Activated gamma-delta T cell treated with Interleukin-2 at 50 U/mL for 16 hours (primary cell): ENCODE results near the gene C6orf52.

Source experiments
- DNase-seq: peaks from one replicate; pipeline ENCODE4 v3.0.0-alpha.2; 2020

The C6orf52 gene

DNA sequence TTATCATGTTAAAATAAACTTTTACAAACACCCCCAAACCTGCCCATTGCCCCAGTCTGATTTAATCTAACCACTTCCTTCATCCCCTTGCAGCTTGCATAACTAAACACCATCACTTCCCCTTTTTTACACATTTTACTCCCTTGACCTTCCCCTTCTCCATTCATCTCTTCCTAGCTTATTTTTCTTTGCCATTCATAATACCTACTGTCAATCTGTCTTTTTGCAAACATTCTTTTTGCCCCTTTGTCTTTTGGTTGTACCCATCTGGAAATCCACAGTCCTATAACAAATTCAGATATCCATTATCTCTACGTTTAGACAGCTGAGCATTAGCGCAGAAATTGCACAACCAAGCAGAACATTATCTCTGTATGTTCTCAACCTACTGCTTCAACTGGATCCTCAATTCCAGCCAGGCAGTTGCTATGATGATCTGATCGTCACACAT, 51.2 kb downstream of the C6orf52 start:
- DNase-seq, result no peak

DNA sequence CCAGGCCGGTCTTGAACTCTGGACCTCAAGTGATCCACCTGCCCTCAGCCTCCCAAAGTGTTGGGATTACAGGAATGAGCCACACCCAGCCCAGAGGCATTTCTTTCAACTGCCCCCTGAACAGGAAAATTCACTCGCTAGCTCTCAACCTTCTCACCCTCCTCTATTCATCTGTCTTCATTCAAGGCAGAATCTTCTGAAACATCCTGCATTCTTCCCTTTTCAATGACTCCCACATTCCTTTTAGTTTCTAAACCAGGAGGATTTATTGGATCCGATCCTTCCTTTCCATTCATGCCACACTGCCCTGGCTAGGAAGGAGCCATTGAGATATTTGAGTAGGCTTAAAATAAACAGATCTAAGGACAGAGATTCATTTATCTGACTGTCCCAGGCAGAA, 52.9 kb downstream of the C6orf52 start:
- no peak for DNase-seq

DNA sequence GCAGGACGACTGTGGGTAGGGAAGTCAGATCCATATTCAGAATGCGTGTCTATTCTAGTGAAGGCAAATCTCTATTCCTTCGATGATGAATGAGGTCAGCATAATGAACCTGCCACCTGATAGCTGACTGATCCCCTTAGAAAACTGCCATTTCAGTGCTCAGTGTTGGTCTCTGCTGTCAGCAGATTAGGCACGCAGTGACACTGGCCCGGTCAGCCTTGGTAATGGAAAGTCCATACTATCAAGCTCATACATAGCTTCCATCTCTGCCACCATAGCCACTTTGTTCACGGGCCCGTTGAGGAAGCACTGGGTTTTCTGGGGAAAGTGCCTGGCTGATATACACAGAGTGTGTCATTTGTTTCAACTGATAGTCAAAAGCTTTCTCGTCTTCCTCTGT, 54.0 kb downstream of the C6orf52 start:
- DNase-seq, result no peak

DNA sequence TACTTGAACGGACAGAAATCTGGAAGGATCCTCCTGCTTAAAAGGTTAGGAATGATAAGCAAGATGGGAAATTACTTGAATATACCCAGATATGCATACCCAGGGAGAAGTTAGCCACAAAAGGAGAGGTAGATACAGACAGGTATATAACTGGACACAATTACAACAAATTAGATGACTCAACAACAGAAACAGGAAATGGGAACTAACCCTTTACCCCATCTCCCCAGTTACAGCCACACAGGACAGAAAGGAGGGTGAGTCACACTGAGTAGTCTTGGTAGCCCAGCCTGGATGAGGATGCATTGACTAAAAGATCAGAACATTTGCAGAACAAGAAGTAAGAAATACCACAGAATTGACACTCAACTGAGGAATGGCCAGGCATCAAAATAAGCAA, 61.2 kb downstream of the C6orf52 start:
- no peak for DNase-seq

DNA sequence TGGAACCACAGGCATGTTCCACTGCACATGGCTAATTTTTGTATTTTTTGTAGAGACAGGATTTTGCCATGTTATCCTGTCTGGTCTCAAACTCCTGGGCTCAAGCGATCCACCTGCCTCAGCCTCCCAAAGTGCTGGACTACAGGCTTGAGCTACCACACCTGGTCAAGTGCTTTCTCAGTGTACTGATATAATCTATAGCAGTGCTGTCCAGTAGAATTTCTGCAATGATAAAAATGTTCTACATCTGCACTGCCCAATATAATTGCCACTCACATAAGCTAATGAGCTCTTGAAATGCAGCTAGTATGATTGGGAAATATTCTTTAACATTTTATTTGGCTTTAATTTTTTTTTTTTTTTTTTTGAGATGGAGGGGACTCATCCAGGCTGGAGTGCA, 64.2 kb downstream of the C6orf52 start:
- DNase-seq, result no peak

DNA sequence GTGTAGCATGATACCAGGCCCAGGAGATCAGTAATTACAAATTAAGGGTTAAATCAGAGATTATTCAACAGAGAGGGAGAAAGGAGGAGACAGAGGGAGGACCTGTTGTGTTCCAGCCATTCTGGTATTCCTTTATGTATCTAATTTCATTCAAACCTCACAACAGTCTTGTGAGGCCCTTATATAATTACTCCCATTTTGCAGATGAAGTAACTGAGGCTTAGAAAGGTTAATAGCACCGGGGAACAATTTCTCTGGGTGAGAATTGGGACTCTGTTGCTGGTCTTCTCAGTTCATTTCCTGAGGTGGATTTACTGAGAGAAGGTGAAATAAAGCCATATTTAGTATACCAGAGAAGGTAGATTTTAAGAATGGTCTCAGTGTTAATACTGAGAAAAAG, 66.6 kb downstream of the C6orf52 start:
- DNase-seq, result no peak

DNA sequence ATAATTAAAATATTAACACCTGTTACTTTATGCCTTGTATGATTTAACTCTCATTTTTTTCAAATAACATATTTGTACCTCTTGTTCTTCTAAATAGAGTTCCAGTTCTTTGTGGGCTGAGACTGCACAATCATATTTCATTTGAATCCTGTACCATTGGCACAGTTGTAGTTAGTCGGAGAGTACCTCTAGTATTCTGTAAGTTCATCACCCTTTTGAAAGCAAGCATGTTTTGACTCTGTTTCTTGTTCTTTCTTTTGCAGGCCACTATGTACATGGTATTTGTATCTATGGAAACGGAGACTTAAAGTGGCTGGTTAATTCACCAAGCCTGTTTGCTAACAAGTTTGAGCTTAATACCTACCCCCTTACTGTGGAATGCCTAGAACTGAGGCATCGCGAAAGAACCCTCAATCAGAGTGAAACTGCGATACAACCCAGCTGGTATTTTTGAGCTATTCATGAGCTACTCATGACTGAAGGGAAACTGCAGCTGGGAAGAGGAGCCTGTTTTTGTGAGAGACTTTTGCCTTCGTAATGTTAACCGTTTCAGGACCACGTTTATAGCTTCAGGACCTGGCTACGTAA, 68.2 kb downstream of the C6orf52 start:
- no peak for DNase-seq

DNA sequence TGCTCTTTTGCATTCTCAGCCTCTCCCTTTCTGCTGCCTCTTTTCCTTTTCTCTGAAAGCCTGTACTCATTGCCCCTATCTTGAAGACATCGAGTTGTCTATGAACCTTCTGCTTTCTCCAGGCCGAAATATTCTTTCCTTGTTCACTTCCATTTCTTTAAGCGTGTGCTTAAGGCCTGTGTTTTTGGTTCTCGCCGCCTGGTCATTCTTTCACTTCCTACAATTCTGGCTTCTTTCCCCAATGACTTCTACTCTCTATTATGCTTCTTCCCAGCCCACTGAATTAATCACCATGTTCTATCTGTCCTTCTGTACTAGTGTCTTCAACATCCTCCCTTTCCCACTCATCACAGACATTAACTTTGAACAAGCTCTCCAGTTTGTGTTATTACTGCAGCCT, 69.6 kb downstream of the C6orf52 start:
- DNase-seq, result no peak

DNA sequence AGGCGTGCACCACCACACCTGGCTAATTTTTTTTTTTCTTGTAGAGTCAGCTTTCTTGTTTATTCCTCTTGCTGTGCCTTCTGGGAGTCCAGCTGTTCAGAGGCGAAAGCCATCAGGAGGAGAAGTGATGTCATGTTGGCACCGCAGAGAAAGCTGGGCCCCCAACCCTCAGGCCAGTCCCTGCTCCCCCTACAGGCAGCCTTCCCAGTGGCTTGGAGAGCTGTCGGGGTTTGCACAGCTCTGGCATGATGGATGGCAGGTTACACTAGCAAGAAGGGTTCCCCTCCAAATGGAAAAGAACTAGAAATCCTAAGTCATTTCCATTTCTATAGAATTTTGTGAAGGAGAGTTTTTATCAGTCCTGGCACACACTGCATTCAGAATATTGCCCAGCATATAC, 72.6 kb downstream of the C6orf52 start:
- no peak for DNase-seq
